SK-N-MC (cell line): ENCODE measurements around the gene PCCA.

Experiments used
- EZH2 ChIP-seq: fragments of 200-600 bp; sonication (generic); IDR thresholded peaks from one replicate; pipeline ENCODE4 v1.6.1; 2017; ENCODE audit warnings: antibody characterized with exemption
- FOXP2 ChIP-seq: optimal IDR thresholded peaks from 2 replicates; pipeline ENCODE3; 2011; ENCODE audit warnings: mild to moderate bottlenecking, moderate library complexity; ENCODE audit not compliant: insufficient read depth; ENCODE audit errors: extremely low read length, control extremely low read depth
- POLR2AphosphoS5 ChIP-seq: IDR thresholded peaks from 2 replicates; pipeline ENCODE4 v1.6.1; 2012; ENCODE audit warnings: mild to moderate bottlenecking, low read depth, low read length, borderline replicate concordance

DNA sequence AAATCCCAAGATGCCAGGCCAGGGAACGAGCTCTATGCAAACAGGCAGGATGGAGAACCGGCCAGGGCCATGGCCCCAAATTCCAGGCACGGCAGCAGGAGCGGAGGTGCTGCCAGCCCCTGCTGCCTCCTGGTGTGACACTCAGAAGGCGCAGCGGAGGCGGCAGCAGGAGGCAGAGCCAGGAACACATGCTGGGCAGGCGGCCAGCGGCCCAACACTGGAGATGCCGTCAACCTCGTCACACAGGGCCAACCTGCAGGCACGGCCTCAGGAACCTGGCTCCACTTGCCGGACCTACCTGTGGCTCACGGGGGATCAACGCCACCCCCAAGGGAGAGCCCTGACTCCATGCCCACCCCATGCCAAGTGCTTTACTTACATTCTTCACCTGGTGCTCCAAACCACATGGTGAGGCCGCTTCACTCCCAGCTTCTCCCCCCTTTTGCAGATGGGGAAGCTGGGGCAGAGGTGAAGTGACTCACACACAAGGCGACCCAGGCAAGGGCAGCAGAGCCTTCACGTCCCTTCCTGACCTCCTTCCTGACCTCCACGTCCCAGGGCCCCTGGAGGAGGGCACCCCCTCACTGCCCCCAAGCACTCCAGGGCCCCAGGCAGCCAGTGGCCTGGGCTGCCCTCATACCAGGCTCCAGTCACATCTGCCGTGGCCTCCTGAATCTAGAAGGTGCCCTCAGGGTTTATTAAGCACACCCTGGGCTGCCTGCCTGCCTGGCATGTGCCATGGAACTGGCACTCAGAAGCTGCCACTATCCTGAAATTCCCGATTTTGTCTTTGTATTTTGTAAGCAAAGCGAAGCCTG lies 456.2 kb downstream of the PCCA start:
- no peak for TF ChIP-seq POLR2AphosphoS5
- no peak for TF ChIP-seq EZH2
- no peak for TF ChIP-seq FOXP2
